DLD1 (cell line): ENCODE data around the gene CASP6.
"Not testable (repeated sequence)": the region's sequence is repeated elsewhere in the genome, so short reads cannot be mapped to it uniquely, and the experiment has no call there.

Source experiments
- in situ Hi-C: cut with HindIII; loops from 2 replicates; pipeline ENCODE4 v1.10.0; 2017; ENCODE audit warnings: low sequenced_read_pairs

CASP6 gene

GRCh38 chr4:109721033-109721432 is 17.8 kb upstream of the CASP6 start:
- in situ Hi-C loops = no loop called here

- in situ Hi-C loops = no loop called here
Observed at GRCh38 chr4:109719604-109720003, 16.4 kb upstream of the CASP6 start.

DNA sequence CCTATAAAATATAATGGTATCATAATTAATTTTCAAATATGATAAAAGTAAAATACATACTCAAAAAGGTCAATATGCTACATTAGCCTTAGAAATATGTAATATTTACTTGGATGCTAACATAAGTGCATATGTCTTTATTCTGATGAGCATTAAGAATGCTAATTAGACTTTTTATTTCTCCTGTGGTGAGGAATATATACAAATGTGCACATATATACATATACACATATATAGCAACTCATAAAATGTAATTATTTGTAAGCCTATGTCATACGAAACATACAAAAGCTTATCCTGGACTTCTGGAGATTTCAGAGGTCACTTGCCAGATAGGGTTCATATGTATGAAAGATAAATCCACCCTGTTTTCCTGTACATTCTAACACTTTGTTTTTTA is 15.5 kb upstream of the CASP6 start:
- in situ Hi-C loops = no loop called here

GRCh38 chr4:109713500-109713899 is 10.3 kb upstream of the CASP6 start:
- in situ Hi-C loops = no loop called here

- in situ Hi-C loops = no loop called here
Observed at GRCh38 chr4:109708990-109709389, 5.7 kb upstream of the CASP6 start.

GRCh38 chr4:109708435-109708834 is 5.2 kb upstream of the CASP6 start:
- in situ Hi-C loops = no loop called here

DNA sequence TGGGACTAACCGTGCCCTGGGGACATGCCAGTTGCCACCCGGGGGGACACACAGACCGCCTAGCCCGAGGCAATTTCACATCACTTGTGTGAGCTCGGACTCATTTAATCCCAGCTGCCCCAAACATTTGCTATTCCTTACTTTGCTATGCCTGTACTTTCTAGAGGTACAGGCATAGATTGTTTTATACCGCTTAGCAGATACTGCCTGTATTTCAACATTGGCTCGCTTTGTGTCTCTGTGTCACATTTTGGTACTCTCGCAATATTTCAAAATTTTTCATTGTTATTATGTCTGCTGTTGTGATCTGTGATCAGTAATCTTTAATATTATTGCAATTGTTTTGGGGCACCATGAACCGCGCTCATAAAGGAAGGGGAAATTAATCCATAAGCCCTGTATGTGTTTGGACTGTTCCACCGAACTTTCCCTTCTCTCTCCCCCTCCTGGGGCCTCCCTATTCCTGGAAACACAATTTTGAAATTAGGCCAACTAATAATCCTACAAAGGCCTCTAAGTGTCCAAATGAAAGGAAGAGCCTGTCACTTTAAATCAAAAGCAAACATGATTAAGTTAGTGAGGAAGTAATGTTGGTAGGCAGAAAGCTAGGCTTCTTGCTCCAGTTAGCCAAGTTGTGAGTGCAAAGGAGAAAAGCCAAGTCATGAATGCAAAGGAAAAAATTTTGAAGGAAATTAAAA is 568 bp upstream of the CASP6 start:
- in situ Hi-C loops = no loop called here

DNA sequence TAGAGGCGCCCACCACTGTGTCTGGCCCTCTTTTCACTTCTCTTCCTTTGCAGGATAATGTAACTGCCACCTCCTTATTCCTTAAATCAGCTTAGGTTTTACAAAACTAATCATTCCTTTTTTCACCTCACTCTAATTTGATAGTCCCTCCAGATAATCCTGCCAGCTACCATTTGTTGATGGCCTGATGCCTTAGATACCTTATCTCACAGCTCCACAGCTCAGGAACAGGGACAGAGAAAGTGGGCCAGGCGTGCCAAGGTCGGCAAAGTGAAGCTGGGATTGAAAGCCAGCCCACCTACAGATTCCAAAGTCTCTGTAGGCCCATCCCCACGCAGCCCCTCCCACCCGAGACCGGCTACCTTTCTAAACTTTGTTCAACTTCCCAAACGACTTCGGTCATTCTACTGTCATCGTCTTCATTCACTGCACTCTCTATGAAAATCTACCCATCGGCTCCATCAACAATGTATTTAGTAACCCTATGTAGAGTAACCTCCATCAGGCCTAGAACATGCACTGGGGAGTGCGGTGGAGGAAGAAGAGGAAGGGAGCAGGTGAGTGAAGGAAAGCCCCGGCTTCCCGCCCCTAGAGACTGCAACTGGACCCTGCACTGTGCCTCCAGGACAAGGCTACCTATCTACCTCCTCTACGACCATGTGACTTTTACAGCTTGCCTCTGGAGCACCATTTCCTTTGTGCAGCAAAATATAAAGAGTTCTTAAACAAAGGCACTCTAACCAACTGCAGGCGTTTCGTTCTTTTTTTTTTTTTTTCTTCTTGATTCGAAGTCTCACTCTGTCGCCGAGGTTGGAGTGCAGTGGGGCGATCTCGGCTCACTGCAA is 1.5 kb downstream of the CASP6 start:
- in situ Hi-C loops = no loop called here

GRCh38 chr4:109699553-109700225 is 3.6 kb downstream of the CASP6 start:
- in situ Hi-C loops = no loop called here

GRCh38 chr4:109698656-109699055 is 4.6 kb downstream of the CASP6 start:
- in situ Hi-C loops = no loop called here

DNA sequence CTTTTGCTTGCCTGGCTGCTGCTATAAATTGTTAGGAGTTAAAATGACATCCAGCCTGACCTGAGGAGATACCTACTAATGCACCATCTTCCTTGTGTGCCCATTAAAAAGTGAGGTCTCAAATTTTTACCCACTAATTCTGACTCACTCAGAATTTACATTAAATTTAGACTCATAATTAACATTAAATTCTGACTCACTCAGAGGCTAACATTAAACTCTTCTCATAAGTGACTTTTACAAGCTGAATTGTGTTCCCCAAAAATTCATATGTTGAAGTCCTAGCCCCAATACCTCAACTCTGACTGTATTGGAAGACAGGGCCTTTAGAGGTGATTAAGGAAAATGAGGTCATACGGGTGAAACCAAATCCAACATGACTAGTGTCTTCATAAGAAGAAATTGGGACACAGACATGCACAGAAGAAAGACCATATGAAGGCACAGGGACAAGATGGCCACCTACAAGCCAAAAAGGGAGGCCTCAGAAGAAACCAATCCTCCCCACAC is 11.8 kb downstream of the CASP6 start:
- in situ Hi-C loops = no loop called here

- in situ Hi-C loops = no loop called here
Observed at GRCh38 chr4:109690690-109691410, 12.4 kb downstream of the CASP6 start.

DNA sequence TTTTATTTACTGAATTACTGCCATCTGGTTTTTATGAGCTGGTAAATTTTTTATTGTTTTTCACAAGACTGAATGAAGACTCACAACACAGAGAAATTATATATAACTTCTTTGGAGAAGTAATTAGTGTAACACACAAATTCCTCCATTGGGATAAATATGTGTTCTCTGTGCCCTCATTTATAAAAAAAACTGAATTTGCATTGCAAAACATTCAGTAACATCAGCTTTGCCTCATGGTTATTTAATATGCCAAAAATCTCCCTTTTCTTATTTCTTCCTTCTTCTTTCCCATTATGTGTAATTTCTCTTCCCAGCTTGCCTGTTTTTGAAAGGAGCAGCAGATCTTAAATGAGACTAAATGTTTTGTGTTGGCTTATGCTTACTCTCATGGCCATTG is 18.5 kb downstream of the CASP6 start:
- in situ Hi-C loops = no loop called here

DNA sequence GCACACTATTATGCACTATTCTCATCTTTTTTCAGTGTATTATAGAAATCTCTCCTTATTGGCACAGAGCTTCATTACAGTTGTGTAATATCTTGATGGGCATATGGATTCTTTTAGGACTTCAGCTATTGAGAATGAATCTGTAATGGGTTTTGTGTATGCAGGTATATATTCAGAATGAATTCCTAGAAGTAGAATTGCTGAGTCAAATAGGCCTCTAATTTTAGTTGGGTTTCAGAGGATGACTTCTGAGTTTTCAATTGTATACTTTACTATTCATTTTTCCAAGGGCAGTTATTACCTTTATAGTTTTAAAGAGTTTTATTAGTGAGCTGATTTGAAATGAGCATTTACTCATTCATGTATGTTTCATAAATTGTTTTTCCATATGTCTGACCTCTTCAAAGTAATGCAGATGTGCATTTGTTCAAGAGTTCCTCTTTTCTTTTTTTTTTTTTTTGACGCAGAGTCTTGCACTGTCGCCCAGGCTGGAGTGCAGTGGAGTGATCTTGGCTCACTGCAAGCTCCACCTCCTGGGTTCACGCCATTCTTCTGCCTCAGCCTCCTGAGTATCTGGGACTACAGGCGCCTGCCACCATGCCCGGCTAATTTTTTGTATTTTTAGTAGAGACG is 19.5 kb downstream of the CASP6 start:
- in situ Hi-C loops = no loop called here

GRCh38 chr4:109682875-109683274 is 20.4 kb downstream of the CASP6 start:
- in situ Hi-C loops = no loop called here

DNA sequence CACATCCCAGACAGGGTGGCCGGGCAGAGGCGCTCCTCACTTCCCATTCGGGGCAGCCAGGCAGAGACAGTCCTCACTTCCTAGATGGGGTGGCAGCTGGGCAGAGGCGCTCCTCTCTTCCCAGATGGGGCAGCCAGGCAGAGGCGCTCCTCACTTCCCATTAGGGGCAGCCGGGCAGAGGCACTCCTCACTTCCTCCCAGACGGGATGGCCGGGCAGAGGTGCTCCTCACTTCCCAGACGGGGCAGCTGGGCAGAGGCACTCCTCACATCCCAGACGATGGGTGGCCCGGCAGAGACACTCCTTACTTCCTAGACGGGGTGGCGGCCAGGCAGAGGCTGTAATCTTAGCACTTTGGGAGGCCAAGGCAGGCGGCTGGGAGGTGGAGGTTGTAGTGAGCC is 24.3 kb downstream of the CASP6 start:
- in situ Hi-C loops = not testable (repeated sequence)

DNA sequence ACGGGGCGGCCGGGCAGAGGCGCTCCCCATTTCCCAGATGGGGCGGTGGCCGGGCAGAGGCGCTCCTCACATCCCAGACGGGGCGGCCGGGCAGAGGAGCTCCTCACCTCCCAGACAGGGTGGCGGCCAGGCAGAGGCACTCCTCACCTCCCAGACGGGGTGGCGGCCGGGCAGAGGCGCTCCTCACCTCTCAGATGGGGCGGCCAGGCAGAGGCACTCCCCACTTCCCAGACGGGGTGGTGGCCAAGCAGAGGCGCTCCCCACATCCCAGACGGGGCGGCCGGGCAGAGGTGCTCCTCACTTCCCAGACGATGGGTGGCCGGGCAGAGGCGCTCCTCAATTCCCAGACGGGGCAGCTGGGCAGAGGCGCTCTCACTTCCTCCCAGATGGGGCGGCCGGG is 24.8 kb downstream of the CASP6 start:
- in situ Hi-C loops = not testable (repeated sequence)

GRCh38 chr4:109676886-109677285 is 26.4 kb downstream of the CASP6 start:
- in situ Hi-C loops = no loop called here

DNA sequence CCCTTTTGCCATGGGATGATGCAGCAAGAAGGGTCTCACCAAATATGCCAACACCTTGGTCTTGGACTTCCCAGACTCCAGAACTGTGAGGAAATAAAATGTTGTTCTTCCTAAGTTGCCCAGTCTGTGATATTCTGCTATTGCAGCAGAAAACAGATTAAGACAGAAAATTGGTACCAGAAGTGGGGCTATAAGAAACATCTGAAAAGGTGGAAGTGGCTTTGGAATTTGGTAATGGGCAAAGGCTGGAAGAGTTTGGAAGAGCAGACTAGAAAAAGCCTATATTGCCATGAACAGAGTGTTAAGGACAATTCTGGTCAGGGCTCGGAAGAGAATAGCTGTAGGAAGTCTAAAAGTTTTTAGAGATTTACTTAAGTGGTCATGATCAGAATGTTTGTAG is 27.4 kb downstream of the CASP6 start:
- in situ Hi-C loops = no loop called here

DNA sequence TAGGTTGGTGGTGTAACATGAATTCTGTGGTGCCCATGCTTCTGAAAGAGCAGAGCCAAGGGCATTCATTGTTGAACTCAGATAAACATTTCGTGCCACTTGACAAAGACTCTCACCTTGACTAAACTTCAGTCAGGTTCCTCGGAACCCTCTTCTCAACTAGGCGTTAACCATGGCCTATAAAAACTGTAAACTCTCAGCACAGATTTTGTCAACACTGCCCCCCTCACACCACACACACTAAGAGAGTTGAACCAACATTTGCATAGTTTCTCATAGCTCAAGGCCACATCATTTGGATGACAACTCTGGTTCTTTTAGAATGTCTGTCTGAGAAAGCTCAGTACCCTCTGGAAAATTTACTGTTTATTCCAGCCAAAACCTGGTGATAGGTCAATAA is 28.1 kb downstream of the CASP6 start:
- in situ Hi-C loops = no loop called here
